ENCODE data around the gene DENND4A. TPM values are rescaled to one million over a fixed set of nuclear protein-coding genes. Genes with fewer than 3 reads are reported as not detected.

Gene DENND4A
- total and polyA plus RNA-seq, 2 donors (not counting 1 experiment from before 2014, with no cell fraction given) = 24.4 to 103 TPM

- DNase-seq (no peak), ATAC-seq (ENCODE audit: low read depth) (no peak)
- 90% methylated on average over 2 of the region's 4 CpGs for WGBS (ENCODE audit: insufficient coverage)
- peaks cover 0 to 4% of the 10 kb centered on the region in 2 donors for H3K4me1 ChIP-seq (ENCODE audit: control insufficient read depth in 2 of 2, insufficient read depth in 2 of 2, low read length in 2 of 2)
- no peak overlapping the region for H2AFZ ChIP-seq (ENCODE audit: insufficient read depth, low read depth, low read length, poor library complexity, severe bottlenecking)
- no peak overlapping the region for H3K4me3 Mint-ChIP-seq
- no peak overlapping the region for H3K9ac ChIP-seq (ENCODE audit: low read length)
- POLR2A ChIA-PET = no interaction called here
- no peaks in the 10 kb centered on the region for H3K9me3 ChIP-seq (ENCODE audit: control extremely low read depth in 1 of 3, control insufficient read depth in 2 of 3, insufficient read depth in 1 of 3, low read length in 2 of 3)
- peaks cover 10% of the 10 kb centered on the region for H3K4me1 Mint-ChIP-seq
- no peaks in the 10 kb centered on the region for H3K79me2 ChIP-seq (ENCODE audit: control insufficient read depth, insufficient read depth, low read length)
- no peaks in the 10 kb centered on the region for H3K27me3 Mint-ChIP-seq
- peaks cover 0 to 5% of the 10 kb centered on the region in 2 experiments for H3K36me3 ChIP-seq (replicated peaks in 1 of 2; ENCODE audit: control extremely low read depth in 1 of 2, control insufficient read depth in 1 of 2, extremely low read depth in 1 of 2, insufficient read depth in 2 of 2, low read length in 1 of 2)
- no peaks in the 10 kb centered on the region for H3K9me3 Mint-ChIP-seq (ENCODE audit: insufficient read depth)
- no peaks in the 10 kb centered on the region for H4K20me1 ChIP-seq (ENCODE audit: control insufficient read depth, insufficient read depth, low read length, poor library complexity, severe bottlenecking)
- intact Hi-C loops (cut with micrococcal nuclease) = no loop called here
- no peak overlapping the region for H3K4me2 ChIP-seq (replicated peaks; ENCODE audit: low read depth, low read length, poor library complexity, severe bottlenecking)
- no peaks in the 10 kb centered on the region for H3K27me3 ChIP-seq (replicated peaks in 1 of 4; ENCODE audit: control extremely low read depth in 1 of 4, control insufficient read depth in 3 of 4, insufficient read depth in 4 of 4, low read length in 3 of 4)
- no peak overlapping the region for H3K4me3 ChIP-seq (ENCODE audit: control extremely low read depth in 1 of 5, extremely low read depth in 1 of 5, insufficient read depth in 1 of 5, low read depth in 2 of 5, low read length in 4 of 5)
- TF ChIP-seq CTCF (IDR thresholded peaks at IDR 0.05) (no peak), EZH2 (IDR thresholded peaks at IDR 0.05; ENCODE audit: borderline replicate concordance, insufficient read depth, low read depth, low read length, poor library complexity, severe bottlenecking) (no peak)
- CTCF ChIA-PET = interaction anchor here (1.1 to 1.2 kb wide), 2 partner anchors 10 to 16 kb away, joined by 3 to 6 read pairs; no protein-coding TSS in a partner anchor
- H3K27ac ChIP-seq (ENCODE audit: low read length in 2 of 2) = no peak overlapping the region
- H3K27ac Mint-ChIP-seq = no peak overlapping the region
Measured at GRCh38 chr15:65645392-65645791, 146.7 kb downstream of the DENND4A start.

- Histone ChIP-seq H2AFZ (ENCODE audit: insufficient read depth, low read depth, low read length, poor library complexity, severe bottlenecking) (no peak overlapping the region), H3K9me3 (ENCODE audit: control extremely low read depth in 1 of 3, control insufficient read depth in 2 of 3, insufficient read depth in 1 of 3, low read length in 2 of 3) (no peaks in the 10 kb centered on the region), H3K27me3 (replicated peaks in 1 of 4; ENCODE audit: control extremely low read depth in 1 of 4, control insufficient read depth in 3 of 4, insufficient read depth in 4 of 4, low read length in 3 of 4) (no peaks in the 10 kb centered on the region), H3K36me3 (replicated peaks in 1 of 2; ENCODE audit: control extremely low read depth in 1 of 2, control insufficient read depth in 1 of 2, extremely low read depth in 1 of 2, insufficient read depth in 2 of 2, low read length in 1 of 2) (peaks cover 0 to 5% of the 10 kb centered on the region in 2 experiments), H3K4me1 (ENCODE audit: control insufficient read depth in 2 of 2, insufficient read depth in 2 of 2, low read length in 2 of 2) (no peaks in the 10 kb centered on the region), H3K4me2 (replicated peaks; ENCODE audit: low read depth, low read length, poor library complexity, severe bottlenecking) (no peak overlapping the region), H3K4me3 (ENCODE audit: control extremely low read depth in 1 of 5, extremely low read depth in 1 of 5, insufficient read depth in 1 of 5, low read depth in 2 of 5, low read length in 4 of 5) (no peak overlapping the region), H3K27ac (ENCODE audit: low read length in 2 of 2) (no peak overlapping the region), H4K20me1 (ENCODE audit: control insufficient read depth, insufficient read depth, low read length, poor library complexity, severe bottlenecking) (no peaks in the 10 kb centered on the region), H3K79me2 (ENCODE audit: control insufficient read depth, insufficient read depth, low read length) (no peaks in the 10 kb centered on the region), H3K9ac (ENCODE audit: low read length) (no peak overlapping the region)
- WGBS (ENCODE audit: insufficient coverage) = 100% methylated on average over 2 of the region's 4 CpGs
- intact Hi-C loops (cut with micrococcal nuclease) = no loop called here
- DNase-seq = no peak
- POLR2A ChIA-PET = no interaction called here
- no peak overlapping the region for H3K27ac Mint-ChIP-seq
- no peak overlapping the region for H3K4me3 Mint-ChIP-seq
- TF ChIP-seq EZH2 (IDR thresholded peaks at IDR 0.05; ENCODE audit: borderline replicate concordance, insufficient read depth, low read depth, low read length, poor library complexity, severe bottlenecking) (no peak), CTCF (IDR thresholded peaks at IDR 0.05) (no peak)
- H3K27me3 Mint-ChIP-seq = no peaks in the 10 kb centered on the region
- CTCF ChIA-PET = interaction anchor here (1.2 kb wide), 2 partner anchors 9 to 547 kb away, joined by 3 to 6 read pairs; no protein-coding TSS in a partner anchor
- H3K9me3 Mint-ChIP-seq (ENCODE audit: insufficient read depth) = no peaks in the 10 kb centered on the region
- peaks cover 3% of the 10 kb centered on the region for H3K4me1 Mint-ChIP-seq
- ATAC-seq (ENCODE audit: low read depth) = no peak
Measured at GRCh38 chr15:65644282-65644681, 147.8 kb downstream of the DENND4A start.
